HG03378 (cell line): ENCODE results near the gene UFD1.

ENCODE experiments used
- ATAC-seq: cut with Tn5 transposase; IDR thresholded peaks from one replicate; pipeline ENCODE4 v1.9.1; 2021; ENCODE audit warnings: mild to moderate bottlenecking, moderate library complexity; ENCODE audit not compliant: unreplicated experiment

The UFD1 gene

DNA sequence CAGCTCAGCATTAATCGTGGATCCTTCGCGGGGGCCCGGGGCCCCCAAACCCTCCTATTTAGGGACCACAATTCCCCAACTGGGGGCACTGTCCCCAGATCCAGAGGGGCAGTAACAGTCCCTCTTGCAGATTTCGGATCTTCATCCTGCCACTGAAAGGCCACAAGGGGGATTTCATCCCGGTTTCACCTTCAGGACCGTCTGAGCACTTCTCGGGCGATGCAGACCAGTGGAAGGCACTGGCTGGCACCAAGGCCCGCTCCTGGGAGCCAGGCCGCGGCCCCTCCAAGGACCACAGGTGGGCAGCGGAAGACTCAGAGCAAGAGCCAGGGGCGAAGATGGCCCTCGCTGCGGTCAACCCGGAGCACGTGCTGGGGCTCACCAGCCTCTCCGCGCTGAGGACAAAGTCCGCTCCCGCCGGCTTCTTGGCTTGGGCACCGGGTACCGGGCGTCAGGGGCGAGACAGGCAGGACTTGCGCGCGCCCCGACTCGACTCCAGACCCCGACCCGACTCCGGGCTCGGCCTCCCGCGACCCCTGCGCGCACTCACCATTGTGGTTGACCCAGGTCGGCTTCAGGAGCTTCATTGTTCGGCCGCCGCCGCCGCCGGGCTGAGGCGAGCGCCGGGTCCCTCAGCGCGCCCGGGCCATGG lies 48.0 kb downstream of the UFD1 start:
- no peak for ATAC-seq

DNA sequence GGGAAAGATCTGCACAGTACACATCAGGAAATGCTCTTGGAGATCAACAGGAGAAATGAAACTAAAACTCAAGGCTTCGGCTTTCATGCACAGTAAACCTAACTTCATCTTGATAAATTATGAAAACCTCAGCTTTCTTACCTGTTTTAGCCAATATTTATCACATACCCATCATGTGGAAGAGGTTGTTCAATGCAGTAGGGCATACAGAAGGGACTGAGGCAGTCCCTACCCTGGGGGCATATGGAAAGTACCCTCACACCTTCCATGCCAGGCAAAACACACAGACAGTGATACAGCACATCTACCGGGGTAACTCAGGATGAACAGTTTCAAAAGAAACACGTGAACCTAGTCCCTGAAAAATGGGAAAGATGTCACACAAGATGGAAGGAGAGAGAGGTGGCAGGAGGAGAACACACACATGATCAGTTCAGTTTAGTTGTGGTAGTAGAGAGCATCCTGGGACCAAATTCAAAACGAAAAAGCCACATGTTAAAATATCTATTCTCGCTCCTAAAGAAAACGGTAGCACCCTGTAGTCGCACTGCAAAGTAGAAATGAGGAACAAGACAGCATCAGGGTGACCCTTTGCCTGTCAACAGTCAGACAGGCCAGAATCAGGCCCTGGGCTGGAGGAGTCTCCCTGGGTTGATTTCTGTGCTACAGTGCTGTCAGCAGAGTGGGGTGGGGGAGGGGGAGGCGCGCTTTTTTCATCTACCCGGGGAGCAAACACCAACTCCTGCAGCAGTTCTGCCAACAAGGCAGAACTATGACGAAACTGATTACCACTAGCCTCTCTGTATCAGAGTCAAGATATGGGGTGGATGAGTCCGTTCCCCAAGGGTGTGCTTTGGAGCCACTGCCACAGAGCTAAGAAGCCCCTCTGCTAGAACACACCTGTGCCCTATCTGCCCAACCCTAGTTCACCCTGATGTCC lies 48.8 kb downstream of the UFD1 start:
- ATAC-seq = no peak

DNA sequence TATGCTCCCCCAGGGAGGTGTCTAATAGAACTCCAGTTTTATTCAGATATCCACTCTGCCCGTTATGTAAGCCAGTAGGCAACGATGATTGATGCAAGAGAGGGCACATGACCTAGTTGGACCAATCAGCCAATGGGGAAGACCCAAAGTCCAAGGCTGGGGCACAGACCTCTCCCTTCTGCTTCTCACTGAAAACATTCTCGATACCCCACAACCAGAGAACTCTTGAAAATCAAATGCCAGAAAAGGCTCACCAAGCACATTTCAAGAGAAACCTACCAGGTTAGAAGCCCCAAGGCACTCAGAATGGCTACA lies 54.9 kb downstream of the UFD1 start:
- no peak for ATAC-seq

DNA sequence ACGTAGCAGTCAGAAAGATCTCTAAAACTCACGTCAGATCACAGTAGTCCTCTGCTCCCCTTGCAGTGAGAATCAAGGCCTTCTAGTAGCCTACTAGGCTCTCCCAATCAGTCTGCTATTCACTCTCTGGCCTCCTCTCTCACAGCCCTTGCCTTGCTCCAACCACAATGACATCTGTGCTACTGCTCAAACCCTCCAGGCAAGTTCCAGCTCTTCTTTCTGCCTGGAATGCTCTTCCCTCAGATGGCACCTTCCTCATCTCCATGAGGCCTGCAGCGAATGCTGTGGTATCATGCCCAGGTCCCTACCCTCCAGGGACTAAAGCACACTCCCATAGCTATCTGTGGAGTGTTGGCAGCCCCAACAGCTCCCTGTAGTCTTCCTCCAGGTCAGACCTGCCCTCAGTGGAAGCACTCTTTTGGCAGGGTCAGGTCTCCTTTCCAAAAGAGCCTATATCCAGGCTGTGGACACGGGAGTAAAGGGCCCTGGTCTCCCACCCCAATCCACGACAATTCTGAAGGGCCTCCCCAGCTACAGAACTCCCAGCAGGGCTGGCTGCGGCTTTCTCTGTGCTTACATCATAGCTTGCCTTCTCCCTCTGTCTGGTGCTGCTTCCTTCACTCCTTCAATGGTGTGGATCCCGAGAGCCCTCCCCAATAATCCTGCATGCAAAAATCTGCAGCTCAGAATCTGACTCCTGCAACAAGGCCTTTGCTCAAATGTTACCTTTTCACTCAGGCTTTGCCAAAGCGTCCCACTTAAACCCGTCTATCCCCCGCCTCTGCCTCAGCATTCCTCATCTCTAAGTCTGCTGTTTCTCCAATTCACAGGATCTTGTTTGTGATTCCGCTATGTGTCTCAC lies 56.3 kb downstream of the UFD1 start:
- no peak for ATAC-seq

DNA sequence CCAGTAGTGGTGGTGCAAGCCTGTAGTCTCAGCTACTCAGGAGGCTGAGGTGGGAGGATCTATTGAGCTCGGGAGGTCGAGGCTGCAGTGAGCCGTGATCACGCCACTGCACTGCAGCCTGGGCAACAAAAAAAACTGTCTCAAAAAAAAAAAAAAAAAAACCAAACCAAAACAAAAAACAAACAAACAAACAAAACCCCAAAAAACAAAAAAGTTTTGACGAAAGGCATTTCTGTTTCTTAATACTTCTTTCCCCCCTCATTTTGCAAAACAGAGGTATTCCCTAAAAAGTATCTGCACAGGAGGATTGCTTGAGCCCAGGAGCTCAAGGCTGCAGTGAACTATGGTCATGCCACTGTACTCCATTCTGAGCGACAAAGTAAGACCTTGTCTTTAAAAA lies 58.7 kb downstream of the UFD1 start:
- ATAC-seq = no peak

DNA sequence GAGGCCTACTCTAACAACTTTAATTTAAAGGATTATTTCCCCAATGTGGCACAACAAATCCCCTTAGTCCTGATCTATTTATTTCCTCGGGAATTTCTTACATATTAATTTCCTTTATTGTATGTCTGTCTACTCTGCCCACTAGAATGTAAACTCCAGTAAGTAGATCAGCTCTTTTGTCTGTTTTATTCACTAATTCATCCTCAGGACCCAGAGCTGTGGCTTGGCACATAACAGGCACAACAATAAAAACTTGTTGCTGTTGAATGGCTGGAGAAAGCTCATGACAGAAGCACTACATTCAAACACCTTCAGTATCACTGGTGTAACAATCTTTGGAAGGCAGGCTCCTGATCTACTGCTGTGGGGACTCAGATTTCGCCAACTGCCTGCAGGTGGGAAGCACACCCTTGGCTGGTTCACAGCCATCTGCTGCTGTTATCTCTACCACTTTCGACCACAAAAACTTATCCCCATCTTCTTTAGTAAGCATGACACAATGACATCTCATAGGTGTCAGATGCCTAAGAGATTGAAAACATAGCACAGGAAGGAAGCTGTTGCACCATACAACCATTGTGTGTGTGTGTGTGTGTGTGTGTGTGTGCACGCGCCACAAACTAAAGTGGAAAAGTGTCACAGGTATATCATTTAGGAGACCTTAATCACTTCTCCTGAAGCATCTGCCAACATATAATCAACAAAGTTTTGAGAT lies 59.4 kb downstream of the UFD1 start:
- ATAC-seq = no peak

DNA sequence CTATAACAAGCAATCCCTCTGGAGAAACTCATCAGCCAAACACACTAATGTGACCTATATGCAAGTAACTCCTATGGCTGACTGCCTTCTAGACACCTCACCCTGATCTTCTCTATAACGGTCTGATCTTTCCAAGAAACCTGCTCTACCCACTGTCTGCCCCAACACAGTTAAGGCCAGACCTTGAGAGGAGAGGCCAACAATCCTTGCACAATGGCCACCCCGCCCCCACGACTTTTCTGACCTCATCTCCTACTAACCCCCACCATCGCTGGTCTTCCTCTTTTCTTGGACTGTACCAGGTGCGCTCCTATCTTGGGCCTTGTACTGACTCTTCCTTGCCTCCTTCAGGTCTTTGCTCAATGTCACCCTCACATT lies 59.9 kb downstream of the UFD1 start:
- ATAC-seq = no peak

DNA sequence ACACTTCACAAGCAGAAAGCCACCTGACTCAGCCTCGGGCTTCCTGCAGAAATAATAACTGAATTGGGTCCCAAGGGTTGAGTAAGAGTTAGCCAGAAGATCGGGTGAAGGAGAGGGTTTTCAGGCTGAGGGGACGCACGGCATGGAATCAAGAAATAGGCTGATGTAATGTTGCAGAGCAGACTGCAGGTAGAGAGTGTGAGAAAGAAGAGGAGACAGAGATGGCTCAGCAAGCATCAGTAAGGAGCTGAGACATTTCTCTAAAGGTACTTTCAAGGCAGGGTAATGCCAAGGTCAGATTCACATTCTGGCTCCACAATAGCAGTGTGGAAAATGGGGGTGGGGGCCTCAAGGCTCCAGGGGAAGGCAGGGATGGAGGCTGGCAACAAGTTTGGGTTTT lies 66.1 kb downstream of the UFD1 start:
- ATAC-seq = no peak

DNA sequence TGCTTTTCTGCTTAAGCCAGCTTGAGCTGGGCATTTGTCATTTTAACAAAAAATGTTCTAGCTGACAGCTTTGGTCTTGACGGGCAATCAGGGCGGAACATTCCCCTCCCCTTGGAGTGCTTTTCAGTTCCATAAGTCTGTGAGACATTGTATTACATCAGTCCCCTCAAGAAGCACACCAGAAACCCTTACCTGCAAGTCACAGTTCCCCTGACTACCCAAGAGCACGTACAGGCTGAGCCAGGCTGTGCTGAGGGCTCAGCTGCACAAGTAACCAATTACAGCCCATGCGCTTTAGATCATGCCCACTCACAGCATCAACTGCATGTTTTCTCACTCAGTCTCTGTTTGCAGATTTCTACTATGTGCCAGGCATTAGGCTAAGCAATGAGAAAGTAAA lies 66.5 kb downstream of the UFD1 start:
- no peak for ATAC-seq

DNA sequence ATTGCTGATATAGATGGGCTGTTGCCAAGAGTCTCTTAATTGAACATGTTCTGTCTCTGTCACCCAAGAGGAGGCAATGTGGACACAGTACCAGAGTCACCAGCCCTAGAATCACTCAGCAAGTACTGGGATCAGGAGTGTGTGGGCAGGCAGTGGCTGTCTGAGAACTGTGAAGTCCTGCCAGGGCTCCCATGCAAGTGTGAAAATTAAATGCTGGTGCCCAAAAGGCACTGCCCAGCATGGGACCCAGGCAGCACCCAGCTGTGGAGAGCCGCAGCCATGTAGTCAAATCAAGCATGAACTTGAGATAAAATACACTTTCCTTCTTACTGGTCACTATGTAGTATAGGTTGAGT lies 67.3 kb downstream of the UFD1 start:
- no peak for ATAC-seq

DNA sequence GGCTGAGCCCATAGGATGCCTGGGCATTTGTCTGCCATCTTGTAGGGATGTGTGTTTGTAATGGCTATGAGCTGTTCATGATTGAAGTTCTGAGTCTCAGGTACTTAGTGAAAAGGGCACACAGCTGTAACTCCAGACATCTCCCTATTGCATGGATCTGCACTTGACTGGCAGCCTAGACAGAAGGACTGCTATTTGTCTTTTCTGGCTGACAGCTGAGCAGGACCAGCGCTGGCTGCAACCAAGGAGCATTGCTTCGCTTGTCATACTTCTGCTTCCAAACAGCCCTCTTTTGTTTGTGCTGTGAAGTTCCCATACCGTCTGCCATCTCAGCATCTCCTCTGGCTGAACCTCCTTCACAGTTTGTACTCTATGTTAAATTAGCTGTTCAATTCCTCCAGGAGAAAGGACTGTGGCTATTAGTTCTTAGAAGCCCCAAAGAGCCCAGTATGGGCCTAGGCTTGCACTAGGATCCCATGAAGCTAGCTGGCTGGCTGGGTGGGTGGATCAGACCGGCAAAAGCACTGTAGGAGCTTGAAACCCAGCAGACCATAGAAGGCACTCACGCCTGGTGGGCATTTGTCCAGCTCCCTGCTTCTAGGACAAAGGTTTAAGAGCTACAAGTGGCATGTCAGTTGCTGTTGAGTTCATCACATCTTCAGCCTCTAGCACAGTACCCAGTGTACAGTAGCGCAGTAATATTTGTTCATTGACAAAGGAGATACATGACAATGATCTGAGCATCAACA lies 67.9 kb downstream of the UFD1 start:
- no peak for ATAC-seq

DNA sequence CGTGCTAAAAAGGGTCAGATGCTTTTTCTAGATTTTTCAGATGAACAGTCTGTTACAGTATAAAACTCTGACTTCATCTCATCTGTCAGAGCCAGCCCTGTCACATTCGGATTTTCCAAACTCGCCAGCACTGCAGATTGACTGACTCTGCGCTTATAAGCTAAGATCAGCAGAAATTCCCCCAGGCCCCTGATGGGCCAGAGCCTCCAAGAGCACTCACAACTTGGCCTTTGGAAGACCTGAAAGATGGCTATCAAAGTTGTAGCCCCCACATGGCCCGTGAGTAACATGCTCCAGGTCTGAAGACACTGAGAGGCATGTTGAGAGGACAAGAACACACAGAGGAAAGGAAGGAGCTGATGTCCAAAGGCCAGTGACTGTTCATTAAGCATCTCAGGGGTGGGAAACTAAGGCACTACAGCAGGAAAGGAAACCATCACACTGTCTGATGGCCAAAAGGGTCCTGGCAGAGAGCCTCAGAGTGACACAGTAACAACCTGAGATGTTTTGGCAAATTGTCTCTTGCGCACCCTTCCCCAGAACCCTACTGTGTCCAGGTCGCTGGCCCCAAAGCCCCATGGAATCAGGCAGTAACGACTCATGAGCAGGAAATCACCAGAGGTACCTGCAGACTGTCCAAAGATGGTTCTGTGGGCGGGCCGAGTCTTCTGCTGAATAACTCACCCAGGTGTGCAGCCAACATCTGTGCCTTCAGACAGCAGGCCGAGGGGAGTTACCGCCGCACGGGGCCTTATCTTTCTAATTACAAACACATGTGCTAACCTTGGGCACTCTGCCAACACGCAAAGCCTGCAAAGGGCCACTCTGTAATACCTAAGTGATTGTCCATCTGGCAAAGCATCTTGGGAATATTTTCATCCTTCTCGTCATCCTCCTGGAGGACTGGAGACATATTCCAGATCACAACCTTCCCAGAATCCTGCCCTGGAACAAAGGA lies 71.1 kb downstream of the UFD1 start:
- ATAC-seq = no peak

DNA sequence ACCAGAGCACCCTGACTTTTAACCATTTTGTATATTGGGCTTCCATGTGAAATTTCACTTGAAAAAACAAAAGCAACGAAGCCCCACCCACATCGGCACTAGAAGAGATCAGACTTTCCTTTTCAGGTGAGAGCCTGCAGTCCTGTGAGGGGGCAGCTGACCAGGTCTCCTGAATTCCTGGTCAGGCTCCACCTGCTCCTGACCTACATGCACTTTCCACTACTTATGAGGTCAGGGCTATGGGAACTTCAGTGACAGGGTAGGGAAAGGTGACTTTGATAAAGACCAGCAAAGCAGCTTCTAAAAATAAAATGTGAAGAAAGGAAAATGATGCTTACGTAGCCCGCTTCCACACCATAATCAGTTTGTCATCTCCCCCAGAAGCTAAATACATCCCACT lies 72.1 kb downstream of the UFD1 start:
- no peak for ATAC-seq

DNA sequence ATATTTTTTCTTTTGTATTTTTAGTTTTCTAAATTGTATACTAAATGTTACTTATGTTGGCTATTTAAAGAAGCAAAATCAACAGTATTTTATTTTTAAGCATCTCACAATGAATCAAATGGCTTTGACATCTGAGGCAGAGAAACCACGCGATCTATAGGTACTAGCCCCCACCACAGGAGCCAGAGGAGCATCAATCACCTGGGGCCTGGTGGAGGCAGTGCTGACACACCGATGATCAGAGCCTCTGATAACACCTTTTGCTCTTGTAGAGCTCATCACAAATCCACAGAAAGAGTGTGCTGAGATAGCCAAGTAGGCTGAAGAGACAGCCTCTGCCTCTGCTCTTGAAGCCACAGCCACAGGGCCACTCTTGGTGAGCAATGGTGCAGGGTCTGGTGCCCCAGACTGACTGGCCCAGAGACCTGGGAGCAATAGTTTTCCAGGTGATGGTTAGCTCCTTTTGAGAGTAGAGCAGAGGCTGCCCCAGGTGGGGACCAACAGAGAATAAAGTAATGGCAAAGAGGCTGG lies 72.6 kb downstream of the UFD1 start:
- no peak for ATAC-seq

DNA sequence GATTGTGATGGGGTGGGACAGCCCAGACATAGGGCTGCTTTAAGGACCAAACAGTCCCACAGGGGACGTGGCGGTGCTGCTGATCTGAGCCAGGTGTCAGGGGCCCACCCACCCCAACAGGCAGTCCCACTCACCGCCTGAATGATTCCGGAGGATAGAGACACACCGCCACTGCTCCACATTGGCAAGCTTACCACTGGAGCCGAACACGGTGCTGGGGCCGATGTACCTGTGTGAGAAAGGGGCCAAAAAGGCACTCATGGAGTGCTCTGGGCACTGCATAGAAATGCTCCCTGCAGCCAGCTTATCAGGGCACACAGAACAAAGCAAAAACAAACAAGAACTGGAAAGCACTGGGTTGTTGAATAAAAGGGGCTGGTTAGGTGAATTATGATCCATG lies 73.3 kb downstream of the UFD1 start:
- no peak for ATAC-seq

DNA sequence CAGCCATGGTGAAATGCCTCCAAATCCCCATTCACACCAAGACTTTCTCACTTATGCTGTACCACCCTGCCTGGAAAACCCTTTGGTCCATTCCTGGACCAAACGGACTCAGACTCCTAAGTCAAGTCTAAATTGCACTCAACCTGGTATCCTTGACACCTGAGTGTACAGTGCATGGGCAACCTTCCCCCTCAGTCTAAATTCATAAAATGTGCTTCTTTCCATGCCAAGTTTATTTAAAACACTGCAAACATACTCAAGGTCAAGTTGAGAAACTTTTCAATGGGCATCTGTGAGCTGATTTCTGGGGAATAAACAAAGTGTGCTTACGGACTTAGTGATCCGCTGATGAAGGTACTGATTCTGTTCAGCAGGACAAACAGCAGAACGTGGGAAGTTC lies 73.9 kb downstream of the UFD1 start:
- no peak for ATAC-seq

DNA sequence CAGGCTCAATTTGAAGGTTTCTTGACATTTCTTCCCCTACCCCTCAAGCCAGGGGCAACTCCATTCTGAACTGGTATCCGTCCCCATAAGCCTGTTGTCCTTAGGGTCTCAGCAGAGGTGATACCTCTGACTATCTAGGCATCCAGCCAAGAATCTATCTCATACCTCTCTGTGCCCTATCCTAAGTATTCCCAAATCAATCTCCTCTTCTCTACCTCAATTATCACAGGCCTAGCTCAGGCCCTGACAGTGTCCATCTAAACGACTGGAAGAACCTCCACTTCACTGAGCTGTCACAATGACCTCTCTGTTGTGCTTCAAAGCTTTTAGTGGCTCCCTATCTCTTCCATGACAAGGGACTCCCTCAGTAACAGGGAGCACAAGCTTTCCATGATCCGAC lies 74.3 kb downstream of the UFD1 start:
- ATAC-seq = no peak

DNA sequence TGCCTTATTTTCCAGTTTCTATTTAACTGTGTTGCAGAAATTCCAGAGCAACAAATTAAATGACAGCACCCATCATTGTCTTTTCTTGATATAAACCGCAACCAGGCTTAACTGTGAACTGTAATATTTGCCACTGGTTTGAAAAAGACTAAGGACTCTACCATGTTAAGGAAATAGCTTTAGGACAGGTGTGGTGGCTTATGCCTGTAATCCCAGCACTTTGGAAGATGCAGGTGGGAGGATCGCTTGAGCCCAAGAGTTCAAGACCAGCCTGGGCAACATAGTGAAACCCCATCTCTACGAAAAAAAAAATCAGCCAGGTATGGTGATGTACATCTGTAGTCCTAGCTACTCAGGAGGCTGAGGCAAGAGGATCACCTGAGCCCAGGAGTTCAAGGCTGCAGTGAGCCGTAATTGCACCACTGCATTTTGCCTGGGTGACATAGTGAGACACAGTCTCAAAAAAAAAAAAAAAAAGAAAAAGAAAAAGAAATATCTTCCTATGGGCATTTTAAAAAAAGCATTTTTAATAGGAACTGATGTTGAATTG lies 76.3 kb downstream of the UFD1 start:
- no peak for ATAC-seq

DNA sequence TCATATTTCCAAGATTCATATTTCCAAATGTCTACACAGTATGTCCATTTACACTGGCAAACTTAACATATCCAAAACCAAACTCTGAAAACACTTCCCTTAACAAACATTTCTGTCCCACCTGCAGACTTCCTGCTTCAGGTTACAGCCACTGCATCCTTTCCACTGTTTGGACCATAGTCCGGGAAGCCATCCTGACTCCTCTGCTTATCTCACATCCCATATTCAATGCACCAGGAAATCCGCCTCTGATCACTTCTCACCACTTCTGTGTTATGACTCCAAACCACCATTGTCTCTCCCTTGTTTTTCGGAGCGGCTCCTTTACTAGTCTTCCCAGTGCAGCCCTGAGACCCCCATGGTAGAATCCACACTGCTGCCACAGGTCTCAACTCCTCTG lies 77.5 kb downstream of the UFD1 start:
- no peak for ATAC-seq
